GM21526 (cell line): ENCODE results near the gene CACNA1H.

Experiments
- ATAC-seq: cut with Tn5 transposase; IDR thresholded peaks from one replicate; pipeline ENCODE4 v1.9.1; 2021; ENCODE audit warnings: moderate library complexity; ENCODE audit not compliant: unreplicated experiment, low FRiP score

The CACNA1H gene

DNA sequence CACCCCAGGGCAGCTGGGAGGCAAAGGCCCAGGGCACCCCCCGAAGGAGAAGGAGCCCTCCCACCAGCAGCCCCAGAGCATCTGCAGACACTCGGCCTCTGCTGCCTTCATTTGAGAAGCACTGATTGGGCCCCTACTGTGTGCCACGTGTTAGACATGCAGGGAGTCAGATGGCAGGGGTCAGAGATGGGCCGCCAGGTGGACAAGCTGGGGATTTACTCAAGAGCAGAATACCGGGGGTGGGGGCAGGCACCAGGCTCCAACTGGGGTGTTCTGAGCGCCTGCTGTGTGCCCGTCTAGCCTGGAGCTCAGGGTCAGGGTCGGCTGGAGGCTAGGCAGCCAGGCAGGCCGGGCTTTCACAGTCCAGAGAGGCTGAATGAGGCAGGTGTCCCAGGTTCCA lies 53.4 kb downstream of the CACNA1H start:
- ATAC-seq, result no peak

DNA sequence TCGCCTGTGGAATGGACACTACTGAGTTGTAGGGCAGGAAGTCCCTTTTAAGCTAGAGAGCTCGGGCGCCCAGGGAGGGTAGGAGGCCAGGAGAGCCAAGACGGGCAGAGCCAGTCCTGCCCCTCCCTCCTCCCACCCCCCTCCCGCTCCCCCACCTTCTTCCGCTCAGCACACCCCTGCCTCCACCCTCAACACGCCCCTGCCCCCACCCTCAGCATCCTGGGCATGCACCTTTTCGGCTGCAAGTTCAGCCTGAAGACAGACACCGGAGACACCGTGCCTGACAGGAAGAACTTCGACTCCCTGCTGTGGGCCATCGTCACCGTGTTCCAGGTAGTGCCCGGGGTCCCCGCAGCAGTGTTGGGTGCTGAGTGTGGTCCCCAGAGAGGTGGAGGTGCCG lies 53.9 kb downstream of the CACNA1H start:
- ATAC-seq, result no peak

DNA sequence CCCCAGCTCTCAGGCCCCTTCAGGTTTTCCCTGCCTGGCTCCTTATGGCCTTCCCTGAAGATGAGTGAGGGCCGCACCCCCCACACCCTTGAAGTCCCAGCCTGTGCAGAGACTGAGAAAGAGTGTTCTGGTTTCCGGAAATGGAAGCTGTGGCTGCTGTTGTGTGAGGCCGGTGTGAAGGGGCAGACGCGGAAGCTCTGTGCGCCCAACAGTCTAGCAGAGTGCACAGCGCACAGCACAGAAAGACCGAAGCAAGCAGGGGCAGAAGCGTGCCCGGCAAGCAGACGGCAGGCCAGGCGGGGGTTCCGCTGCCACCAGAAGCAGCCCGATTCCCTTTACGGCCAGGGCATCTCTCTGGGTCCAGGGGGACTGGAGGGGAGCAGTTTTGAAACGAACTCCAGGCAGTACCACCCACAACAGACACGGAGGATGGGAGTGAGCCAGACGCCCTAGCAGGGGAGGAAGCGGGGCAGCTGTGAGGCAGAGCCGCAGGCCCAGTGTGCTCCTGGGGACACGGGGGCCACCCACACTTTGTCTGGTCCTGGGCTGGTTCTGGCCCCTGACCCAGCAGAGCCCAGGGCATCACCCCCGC lies 55.4 kb downstream of the CACNA1H start:
- no peak for ATAC-seq

DNA sequence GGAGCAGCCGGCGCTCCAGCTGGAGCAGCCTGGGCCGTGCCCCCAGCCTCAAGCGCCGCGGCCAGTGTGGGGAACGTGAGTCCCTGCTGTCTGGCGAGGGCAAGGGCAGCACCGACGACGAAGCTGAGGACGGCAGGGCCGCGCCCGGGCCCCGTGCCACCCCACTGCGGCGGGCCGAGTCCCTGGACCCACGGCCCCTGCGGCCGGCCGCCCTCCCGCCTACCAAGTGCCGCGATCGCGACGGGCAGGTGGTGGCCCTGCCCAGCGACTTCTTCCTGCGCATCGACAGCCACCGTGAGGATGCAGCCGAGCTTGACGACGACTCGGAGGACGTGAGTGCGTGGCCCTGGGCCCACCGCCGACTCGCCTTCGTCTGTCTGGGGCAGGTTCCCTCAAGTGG lies 56.2 kb downstream of the CACNA1H start:
- ATAC-seq, result no peak

DNA sequence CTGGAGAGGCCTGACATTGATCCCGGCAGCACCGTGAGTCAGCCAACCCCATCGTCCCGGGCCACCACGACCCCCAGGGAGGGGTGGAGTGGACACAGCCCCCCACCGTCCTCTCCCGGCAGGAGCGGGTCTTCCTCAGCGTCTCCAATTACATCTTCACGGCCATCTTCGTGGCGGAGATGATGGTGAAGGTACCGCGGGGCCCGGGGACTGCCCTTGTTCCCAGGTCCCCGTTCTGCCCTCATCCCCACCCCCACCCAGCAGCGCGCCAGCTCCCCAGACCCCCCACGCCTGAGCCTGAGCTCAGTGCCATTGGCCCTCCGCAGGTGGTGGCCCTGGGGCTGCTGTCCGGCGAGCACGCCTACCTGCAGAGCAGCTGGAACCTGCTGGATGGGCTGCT lies 57.6 kb downstream of the CACNA1H start:
- no peak for ATAC-seq

DNA sequence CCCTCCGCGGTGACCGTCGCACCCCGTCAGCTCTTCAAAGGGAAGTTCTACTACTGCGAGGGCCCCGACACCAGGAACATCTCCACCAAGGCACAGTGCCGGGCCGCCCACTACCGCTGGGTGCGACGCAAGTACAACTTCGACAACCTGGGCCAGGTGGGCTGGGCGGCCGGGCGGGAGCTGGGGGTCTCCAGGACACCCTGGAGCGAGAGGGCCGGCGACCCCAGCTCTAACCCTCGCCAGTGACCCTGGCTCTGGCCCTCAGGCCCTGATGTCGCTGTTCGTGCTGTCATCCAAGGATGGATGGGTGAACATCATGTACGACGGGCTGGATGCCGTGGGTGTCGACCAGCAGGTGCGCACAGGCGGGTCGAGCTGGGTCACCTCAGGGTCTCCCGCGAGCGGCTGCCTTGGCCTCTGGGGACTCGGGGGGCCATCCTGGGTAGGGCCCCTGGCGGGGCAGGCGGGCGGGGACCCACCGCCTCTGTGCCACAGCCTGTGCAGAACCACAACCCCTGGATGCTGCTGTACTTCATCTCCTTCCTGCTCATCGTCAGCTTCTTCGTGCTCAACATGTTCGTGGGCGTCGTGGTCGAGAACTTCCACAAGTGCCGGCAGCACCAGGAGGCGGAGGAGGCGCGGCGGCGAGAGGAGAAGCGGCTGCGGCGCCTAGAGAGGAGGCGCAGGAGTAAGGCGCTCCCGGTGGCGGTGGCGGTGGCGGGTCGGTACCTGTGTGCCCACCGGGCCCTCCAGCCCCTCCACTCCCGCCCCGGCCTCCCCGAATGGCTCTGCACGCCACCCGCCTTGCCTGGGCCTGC lies 58.8 kb downstream of the CACNA1H start:
- no peak for ATAC-seq

DNA sequence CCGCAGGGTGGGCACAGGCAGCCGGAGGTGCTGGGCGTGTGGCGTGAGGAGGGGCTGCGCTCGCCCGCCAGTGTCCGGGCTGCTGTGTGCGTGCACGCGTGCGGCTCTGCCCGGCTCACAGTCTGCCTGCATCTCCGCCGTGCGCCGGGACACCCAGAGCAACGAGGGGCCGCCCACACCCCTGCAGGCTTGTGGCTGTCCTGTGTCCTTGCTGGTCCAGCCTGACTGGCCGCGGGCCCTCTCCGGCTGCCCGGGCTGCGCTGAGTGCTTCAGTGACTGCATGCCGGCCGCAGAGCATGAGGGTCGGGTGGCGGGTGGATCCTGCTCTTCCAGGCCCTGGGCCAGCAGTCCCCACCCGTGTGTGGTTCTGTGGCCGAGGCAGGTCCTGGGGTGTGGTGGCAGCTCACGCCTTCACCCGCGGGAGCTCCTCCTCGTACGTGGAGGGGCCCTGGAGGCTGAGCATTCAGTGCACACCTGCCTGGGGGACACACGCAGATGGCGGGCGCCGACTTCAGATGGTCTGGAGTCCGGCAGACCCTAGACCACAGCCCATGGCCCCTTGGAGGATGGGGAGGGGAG lies 59.8 kb downstream of the CACNA1H start:
- ATAC-seq, result no peak

DNA sequence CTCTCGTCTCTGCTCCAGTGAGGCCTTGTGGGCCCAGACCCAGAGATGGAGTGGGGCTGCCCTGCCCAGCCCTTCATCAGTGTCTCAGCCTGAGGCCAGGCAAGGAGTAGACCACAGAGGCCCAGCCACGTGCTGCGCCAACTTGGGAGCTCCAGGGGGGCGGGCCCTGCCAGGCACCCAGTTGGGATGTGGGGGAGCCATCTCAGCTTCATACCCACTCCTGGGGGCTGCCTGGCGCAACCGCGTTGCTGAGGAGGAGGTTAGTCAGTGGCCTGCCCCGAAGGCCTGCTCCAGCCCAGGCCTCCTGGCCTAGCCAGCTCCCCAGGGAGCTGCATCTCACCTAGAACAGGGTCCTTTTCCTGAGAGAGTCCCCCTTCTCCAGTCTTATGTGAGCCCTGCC lies 60.3 kb downstream of the CACNA1H start:
- no peak for ATAC-seq

DNA sequence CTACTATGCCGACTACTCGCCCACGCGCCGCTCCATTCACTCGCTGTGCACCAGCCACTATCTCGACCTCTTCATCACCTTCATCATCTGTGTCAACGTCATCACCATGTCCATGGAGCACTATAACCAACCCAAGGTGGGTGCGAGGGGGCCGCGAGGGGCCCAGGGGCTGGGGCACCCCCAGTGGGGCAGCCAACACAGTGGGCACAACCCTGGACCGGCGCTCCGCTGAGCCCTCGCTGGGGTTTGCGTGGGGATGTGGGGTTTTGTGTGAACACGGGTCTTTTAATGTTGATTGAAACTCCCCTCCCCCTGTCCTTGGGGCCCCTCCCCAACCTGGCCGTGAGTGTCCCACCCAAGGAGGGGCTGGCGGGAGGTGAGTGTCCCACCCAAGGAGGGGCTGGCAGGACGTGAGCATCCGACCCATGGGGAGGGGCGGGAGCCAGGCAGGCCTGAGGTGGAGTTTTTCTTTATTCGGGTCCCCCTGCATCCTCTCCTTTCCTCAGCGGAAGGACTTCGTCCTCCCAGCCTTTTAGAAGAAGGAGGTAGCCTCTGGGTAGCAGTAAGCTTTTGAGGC lies 61.0 kb downstream of the CACNA1H start:
- no peak for ATAC-seq

DNA sequence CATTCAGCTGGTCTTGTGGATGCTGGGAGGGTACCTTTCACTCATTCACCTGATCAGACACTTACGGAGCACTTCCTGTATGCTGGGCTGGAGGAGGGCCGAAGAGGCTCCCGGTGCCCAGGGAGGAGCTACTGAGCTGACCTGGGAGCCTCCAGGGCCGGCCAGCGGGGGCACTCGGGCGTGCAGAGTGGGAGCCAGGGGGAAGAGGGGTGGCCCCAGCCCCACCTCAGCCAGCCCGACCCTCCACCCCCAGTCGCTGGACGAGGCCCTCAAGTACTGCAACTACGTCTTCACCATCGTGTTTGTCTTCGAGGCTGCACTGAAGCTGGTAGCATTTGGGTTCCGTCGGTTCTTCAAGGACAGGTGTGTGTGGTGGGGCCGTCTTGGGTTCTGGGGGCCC lies 61.8 kb downstream of the CACNA1H start:
- no peak for ATAC-seq

DNA sequence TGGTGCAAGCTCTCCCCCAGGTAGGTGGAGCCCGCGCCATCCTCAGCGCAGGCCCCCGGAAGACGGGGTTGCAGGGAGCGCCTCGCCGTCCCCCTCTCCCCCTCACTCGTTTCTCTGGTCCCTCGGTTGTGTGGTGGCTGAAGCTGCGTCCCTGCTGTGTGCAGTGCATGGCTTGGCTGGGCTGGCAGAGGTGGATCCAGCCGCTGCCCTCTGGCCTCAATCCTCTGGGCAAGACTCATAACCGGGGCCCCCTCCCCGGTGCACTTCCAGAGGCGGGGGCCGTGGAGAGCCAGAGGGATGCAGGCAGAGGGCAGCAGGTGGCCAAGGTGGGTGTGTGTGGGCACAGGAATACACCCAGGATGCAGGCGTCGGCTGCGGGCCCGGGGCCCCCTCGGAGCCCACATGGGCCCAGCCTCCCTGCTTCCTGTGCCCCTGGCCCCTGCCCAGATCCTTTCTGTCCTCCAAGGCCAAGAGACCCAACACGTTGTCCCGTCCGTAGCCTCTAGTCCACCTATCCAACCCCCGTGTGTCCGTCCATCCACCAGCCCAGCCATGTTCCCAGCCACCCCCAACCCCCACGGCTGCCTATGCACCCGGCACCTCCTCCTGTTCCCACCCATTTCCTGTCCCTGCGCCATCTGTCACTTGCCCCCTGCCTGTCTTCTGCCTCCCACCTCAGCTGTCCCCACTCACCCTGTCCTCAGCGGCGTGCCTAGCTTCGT lies 62.8 kb downstream of the CACNA1H start:
- ATAC-seq, result no peak

DNA sequence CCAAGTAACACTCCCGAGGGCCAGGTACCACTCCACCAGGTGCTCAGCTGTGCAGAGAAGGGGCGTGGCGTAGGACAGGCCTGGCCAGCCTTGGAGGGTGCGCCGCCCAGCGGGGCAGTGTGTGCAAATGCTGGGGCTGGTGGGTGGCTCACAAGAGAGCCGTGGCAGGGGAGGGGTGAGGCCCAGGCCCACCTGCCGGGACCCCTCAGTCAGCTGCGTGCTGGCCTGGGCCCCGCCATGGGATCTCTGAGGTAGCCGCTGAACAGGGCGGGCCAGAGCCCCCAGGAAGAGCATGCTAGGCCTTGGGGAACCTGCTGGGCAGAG lies 63.4 kb downstream of the CACNA1H start:
- ATAC-seq, result no peak

DNA sequence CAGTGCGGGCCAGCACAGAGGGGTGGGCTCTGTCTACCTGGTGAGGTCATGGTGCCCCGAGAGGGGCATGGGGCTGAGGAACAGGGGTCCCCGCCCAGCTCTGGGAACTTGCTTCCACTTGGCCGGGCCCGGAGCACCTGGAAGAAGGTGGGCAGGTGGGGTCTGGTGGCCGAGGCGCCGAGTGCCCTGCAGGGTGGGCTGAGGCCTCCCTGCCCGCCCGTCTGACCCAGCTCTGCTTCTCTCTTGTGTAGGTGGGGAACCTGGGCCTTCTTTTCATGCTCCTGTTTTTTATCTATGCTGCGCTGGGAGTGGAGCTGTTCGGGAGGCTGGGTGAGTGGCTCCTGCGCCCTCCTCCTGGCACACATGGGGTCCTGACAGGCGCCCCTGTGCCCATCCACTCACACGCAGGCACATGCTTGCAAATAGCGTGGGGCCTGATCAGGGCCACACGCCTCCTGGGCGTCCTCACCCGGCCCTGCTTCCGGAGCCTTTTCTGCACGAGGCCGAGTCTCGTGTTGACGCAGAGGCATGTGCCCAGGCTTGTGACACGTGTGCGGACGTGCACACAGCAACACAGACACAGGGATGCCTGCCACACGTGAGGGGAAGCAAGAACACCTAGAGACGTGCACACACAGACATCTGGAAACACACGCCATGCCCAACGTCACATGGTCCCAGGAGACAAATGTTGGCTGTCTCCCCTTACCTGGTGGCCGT lies 63.9 kb downstream of the CACNA1H start:
- ATAC-seq, result no peak

DNA sequence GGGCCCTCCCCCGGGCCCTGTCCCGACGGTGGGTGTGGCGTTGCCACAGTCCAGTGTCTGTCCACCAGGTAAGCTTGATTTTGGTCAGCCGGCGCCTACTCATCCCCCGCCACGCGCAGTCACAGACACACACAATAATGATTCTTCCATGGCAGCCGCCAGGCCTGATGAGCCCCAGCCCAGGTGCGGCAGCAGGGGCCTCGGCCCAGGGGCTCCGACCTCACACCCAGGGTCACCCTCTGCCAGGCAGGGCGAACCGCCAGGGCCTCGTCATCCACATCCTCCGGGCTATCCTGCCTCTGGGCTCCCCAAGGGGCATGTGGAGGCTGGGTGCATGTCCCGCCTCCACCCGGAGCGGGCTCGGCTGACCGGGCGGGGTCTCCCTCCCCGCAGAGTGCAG lies 64.6 kb downstream of the CACNA1H start:
- ATAC-seq, result no peak

DNA sequence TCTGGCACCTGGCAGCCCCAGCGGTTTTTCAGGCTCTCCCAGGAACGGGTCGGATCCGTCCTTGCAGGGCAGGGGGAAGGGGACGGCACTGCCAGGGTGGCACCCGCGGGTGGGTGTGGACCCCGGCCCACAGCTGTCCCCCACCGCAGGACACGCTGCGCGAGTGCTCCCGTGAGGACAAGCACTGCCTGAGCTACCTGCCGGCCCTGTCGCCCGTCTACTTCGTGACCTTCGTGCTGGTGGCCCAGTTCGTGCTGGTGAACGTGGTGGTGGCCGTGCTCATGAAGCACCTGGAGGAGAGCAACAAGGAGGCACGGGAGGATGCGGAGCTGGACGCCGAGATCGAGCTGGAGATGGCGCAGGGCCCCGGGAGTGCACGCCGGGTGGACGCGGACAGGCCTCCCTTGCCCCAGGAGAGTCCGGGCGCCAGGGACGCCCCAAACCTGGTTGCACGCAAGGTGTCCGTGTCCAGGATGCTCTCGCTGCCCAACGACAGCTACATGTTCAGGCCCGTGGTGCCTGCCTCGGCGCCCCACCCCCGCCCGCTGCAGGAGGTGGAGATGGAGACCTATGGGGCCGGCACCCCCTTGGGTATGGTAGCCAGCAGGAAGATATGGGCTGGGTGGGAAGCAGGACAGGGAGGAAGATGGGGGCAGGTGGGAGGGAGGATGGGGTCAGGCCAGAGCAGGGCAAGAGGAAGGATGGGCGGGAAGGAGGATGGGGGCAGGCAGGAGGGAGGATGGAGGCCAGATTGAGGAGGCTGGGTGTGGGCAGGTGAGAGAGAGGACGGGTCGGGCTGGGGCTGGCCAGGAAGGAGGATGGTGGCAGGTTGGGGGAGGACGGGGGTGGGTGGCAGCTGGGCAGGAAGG lies 65.4 kb downstream of the CACNA1H start:
- no peak for ATAC-seq

DNA sequence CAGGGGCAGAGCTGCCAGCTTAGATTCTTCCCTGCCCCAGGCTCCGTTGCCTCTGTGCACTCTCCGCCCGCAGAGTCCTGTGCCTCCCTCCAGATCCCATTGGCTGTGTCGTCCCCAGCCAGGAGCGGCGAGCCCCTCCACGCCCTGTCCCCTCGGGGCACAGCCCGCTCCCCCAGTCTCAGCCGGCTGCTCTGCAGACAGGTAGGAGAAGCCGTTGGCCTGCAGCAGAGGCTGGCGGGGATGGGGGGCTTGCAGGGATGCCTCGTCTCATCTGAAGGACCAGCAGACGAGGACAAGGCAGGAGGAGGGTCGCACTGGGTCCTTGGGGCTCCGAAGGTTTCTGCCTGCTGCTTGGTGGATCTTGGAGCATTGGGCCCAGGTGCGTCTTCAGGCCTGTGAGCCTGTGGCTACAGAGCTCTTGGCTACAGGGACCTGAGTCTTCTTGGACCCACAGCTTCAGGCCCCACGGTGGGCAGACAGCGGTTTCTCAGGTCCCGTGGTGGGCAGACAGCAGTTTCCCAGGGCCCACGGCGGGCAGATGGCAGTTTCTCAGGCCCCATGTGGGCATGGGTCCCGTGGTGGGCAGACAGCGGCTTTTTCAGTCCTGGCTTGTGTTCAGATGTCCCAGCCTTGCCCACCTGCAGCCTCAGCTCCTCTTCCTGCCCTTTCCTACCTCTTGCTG lies 66.2 kb downstream of the CACNA1H start:
- ATAC-seq, result no peak

DNA sequence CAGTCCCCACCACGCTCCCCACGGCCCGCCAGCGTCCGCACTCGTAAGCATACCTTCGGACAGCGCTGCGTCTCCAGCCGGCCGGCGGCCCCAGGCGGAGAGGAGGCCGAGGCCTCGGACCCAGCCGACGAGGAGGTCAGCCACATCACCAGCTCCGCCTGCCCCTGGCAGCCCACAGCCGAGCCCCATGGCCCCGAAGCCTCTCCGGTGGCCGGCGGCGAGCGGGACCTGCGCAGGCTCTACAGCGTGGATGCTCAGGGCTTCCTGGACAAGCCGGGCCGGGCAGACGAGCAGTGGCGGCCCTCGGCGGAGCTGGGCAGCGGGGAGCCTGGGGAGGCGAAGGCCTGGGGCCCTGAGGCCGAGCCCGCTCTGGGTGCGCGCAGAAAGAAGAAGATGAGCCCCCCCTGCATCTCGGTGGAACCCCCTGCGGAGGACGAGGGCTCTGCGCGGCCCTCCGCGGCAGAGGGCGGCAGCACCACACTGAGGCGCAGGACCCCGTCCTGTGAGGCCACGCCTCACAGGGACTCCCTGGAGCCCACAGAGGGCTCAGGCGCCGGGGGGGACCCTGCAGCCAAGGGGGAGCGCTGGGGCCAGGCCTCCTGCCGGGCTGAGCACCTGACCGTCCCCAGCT lies 67.3 kb downstream of the CACNA1H start:
- ATAC-seq, result no peak

DNA sequence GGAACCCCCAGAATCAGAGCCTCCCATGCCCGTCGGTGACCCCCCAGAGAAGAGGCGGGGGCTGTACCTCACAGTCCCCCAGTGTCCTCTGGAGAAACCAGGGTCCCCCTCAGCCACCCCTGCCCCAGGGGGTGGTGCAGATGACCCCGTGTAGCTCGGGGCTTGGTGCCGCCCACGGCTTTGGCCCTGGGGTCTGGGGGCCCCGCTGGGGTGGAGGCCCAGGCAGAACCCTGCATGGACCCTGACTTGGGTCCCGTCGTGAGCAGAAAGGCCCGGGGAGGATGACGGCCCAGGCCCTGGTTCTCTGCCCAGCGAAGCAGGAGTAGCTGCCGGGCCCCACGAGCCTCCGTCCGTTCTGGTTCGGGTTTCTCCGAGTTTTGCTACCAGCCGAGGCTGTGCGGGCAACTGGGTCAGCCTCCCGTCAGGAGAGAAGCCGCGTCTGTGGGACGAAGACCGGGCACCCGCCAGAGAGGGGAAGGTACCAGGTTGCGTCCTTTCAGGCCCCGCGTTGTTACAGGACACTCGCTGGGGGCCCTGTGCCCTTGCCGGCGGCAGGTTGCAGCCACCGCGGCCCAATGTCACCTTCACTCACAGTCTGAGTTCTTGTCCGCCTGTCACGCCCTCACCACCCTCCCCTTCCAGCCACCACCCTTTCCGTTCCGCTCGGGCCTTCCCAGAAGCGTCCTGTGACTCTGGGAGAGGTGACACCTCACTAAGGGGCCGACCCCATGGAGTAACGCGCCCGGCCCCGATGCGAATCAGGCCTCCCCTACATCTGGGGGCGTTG lies 68.1 kb downstream of the CACNA1H start:
- no peak for ATAC-seq
